ENCODE results near the gene STYXL2.

DNA sequence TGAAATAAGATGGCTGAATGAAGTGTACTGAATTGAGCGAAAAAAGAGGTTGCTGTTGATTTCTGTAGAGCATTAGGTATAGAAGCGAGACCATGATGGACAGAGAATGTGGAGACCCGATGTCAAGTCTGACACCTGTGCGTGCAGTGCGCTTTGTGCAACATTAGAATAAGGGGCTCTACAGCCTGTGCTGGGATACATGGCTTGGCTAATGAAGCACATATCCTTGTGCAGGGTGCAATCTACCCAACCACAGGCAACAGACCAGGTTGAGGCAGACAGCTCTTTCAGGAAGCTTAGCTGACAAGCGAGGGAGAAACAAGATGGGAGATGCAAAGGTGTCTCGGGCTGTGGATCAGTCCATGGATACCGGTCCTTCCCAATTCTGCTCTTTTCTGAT, 22.6 kb upstream of the STYXL2 start:
- TF ChIP-seq, protein P1, sequence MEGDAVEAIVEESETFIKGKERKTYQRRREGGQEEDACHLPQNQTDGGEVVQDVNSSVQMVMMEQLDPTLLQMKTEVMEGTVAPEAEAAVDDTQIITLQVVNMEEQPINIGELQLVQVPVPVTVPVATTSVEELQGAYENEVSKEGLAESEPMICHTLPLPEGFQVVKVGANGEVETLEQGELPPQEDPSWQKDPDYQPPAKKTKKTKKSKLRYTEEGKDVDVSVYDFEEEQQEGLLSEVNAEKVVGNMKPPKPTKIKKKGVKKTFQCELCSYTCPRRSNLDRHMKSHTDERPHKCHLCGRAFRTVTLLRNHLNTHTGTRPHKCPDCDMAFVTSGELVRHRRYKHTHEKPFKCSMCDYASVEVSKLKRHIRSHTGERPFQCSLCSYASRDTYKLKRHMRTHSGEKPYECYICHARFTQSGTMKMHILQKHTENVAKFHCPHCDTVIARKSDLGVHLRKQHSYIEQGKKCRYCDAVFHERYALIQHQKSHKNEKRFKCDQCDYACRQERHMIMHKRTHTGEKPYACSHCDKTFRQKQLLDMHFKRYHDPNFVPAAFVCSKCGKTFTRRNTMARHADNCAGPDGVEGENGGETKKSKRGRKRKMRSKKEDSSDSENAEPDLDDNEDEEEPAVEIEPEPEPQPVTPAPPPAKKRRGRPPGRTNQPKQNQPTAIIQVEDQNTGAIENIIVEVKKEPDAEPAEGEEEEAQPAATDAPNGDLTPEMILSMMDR (IDR thresholded peaks at IDR 0.05; ENCODE audit: low read length), result no peak
- no peak for TF ChIP-seq EZH2 (optimal IDR thresholded peaks at IDR 0.05; ENCODE audit: low read depth, low read length)
- no peak for TF ChIP-seq EZH2phosphoT487 (IDR thresholded peaks at IDR 0.05; ENCODE audit: low read length)

Measured in MM.1S (cell line).